Stimulated activated naive CD8-positive, alpha-beta T cell treated with anti-CD3 and anti-CD28 coated beads, Interleukin-15, Interleukin-2, amounts not matched to agents 100 ng/mL and 50 ng/mL, for 24 hours (primary cell): ENCODE measurements around the gene MED20.
"Not testable (repeated sequence)": the region's sequence is repeated elsewhere in the genome, so short reads cannot be mapped to it uniquely, and the experiment has no call there.

Experiments
- H3K27ac Mint-ChIP-seq: one replicate; pipeline ENCODE4 v1.8.0; 2021; ENCODE audit warnings: mild to moderate bottlenecking, mixed read lengths
- H3K27me3 Mint-ChIP-seq: one replicate; pipeline ENCODE4 v1.8.0; 2021; ENCODE audit warnings: mixed read lengths
- H3K36me3 Mint-ChIP-seq: one replicate; pipeline ENCODE4 v1.8.0; 2021; ENCODE audit warnings: low read depth, mixed read lengths
- H3K4me1 Mint-ChIP-seq: one replicate; pipeline ENCODE4 v1.8.0; 2021; ENCODE audit warnings: low read depth, mixed read lengths
- H3K4me3 Mint-ChIP-seq: one replicate; pipeline ENCODE4 v1.8.0; 2021; ENCODE audit warnings: mild to moderate bottlenecking, mixed read lengths
- H3K9me3 Mint-ChIP-seq: one replicate; pipeline ENCODE4 v1.8.0; 2021; ENCODE audit warnings: mixed read lengths

The MED20 gene

DNA sequence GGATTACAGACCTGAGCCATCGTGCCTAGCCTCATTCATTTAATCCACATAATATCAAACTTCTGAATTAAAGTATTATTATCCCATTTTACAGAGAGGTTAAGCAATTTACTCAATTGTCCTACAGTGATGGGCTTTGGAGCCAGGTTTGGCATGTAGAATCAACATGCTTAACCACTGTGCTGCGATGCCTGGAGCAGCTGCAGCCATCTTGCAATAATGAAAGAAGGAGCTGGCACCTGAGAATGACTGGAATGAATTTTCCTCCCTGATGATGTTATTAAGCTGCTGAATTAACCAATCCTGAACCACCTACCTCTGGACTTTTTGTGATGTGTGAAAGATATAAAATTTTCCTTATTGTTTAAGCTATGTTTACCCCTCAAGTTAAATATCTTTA is 33.7 kb upstream of the MED20 start:
- peak overlapping the region; percentile 80 for H3K27ac Mint-ChIP-seq
- H3K4me3 Mint-ChIP-seq, result no peak overlapping the region
- peaks cover 71% of the 10 kb centered on the region for H3K4me1 Mint-ChIP-seq
- H3K9me3 Mint-ChIP-seq, result peaks cover 4% of the 10 kb centered on the region
- H3K27me3 Mint-ChIP-seq, result no peaks in the 10 kb centered on the region
- peaks cover 22% of the 10 kb centered on the region for H3K36me3 Mint-ChIP-seq

DNA sequence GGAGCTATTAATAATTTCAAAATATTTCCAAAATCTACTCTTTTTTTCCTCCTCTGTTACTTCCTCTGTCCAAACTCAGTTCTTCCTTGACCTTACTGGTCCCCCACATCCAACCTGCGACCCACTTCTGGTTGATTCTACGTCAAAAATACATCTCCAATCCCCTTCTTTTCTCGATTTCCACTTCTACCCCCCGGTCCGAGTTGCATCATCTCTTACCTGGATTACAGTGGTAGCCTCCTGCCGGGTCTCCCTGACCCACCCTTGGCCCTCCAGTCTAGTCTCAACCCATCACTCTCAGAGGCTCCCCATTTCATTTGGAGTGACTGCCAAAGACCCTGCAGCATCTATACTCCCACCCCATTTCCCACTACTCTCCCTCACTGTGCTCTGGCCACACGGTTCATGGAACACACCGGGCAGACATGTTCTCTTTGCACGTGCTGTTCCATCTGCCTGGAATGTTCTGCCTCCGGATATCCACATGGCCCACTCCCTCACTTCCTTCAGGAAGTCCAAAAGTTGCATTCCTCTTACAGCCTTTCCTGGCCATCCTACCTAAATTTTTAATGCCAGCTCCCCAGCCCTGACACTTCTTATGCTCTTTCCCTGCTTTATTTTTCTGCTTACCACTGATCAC is 26.8 kb upstream of the MED20 start:
- H3K27me3 Mint-ChIP-seq, result no peaks in the 10 kb centered on the region
- H3K9me3 Mint-ChIP-seq, result no peaks in the 10 kb centered on the region
- peak overlapping the region; percentile 77 for H3K27ac Mint-ChIP-seq
- H3K4me3 Mint-ChIP-seq, result no peak overlapping the region
- no peaks in the 10 kb centered on the region for H3K36me3 Mint-ChIP-seq
- peaks cover 61% of the 10 kb centered on the region for H3K4me1 Mint-ChIP-seq

DNA sequence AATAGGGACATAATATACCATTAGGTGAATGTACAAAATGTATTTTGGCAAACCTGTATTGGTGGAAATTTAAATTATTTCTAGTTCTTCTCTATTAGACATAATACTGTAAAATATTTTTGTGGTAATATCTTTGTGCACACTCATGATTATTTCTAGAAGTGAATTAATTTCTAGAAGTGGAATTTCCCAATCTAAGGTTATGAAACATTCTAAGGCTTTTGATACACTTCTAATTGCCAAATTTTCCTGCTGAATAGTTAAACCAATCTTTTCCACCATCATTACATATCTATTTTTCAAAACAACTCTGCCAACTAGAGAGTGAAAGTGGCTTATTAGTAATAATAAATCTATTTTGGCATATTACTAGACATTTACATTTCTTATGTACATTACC is 22.5 kb upstream of the MED20 start:
- no peaks in the 10 kb centered on the region for H3K9me3 Mint-ChIP-seq
- peaks cover 24% of the 10 kb centered on the region for H3K36me3 Mint-ChIP-seq
- no peaks in the 10 kb centered on the region for H3K27me3 Mint-ChIP-seq
- H3K27ac Mint-ChIP-seq, result peak overlapping the region; percentile 82
- H3K4me1 Mint-ChIP-seq, result peaks cover 75% of the 10 kb centered on the region
- H3K4me3 Mint-ChIP-seq, result no peak overlapping the region

DNA sequence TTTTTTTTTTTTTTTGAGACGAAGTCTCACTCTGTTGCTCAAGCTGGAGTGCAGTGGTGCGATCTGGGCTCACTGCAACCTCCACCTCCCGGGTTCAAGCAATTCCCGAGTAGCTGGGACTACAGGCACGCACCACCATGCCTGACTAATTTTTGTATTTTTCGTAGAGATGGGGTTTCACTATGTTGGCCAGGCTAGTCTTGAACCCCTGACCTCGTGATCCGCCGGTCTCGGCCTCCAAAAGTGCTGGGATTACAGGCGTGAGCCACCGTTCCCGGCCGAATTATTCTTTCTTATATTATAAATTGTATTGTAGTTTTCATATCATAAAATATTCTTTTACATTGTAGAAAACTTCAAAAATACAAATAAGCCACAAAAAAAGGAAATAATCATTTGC is 21.9 kb upstream of the MED20 start:
- H3K4me1 Mint-ChIP-seq, result peaks cover 78% of the 10 kb centered on the region
- not testable (repeated sequence) for H3K9me3 Mint-ChIP-seq, H3K27me3 Mint-ChIP-seq
- peaks cover 30% of the 10 kb centered on the region for H3K36me3 Mint-ChIP-seq
- peak overlapping the region; percentile 95 for H3K27ac Mint-ChIP-seq
- peak overlapping the region; percentile 87 for H3K4me3 Mint-ChIP-seq

DNA sequence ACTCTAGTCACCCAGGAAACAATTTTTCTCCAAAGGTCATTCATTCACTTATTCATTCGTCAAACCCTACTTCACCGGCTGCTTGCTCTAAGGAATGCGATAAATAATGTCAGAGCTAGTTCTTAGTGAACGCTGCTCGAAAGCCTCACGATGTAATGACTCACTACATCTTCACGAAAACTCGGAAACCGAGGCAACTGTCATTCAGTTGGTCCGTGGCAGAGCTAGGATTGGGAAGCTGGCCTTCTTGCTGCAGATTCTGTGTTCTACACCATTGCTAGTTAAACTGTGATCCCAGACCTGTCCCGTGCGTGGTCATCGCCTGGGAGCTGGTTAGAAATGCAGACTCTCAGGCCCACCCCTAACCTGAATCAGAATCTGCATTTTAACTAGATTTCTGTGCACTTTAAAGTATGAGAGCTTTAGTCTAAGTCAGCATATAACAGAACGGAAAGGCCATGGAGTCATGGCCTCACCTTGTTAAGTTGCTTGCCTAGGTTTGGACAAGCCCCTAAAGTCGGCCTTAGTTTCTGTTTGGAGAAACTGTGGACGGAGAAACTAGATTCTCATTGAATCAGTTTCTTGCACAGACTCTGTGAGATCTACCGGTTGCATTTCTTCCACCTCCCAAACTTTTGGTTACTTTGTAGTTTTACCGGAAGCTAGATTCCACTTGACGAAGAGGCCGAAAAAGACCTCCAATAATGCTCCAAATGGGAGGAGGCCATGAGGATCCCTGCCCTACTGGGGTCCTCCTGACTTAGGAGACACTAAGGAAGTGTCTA is 21.3 kb upstream of the MED20 start:
- Mint-ChIP-seq H3K27ac (peak overlapping the region; percentile 95), H3K4me3 (peak overlapping the region; percentile 87)

DNA sequence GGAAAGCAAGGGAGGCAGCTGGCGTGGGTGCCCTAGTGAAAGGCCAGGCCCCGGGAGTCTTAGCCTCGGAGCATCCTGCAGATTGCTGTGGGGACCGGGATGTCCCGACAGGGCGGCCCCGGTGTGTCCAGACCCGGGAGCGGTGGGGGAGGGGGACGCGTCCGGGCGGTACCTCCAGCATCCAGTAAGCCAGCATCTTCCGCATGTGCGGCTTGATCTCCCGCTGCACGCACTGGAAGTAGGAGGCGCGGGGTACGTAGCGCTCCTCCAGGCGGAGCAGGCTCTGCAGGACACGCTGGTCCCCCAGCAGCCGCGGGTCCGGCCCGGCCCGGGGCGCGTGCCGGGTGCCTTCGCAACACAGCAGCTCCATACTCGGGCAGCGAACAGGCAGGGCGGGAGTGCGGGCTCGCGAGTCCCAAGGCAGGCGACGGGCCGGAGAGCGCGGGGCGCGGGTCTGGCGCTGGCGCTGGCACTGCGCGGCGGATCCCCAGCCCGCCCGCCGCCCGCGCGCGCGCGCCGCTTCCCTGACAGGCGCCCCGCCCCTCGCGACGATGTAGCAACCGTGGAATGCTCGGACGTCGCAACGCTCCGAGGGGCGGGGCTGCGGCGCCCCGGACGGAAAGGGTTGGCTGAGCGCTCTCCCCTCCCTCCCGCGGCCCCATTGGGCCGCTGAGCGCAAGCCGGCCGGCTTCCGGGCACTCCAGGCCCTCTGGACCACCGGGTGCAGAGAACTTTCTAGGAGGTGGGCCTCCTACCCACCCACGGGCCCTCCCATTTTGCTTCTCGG is 20.5 kb upstream of the MED20 start, which contains the start of gene CCND3:
TSS of gene CCND3 (minus strand) at position 529 of the 787 bp plus-strand sequence. CDS start at position 370, 159 bp downstream.
- peaks cover 81% of the 10 kb centered on the region for H3K4me1 Mint-ChIP-seq
- peaks cover 44% of the 10 kb centered on the region for H3K36me3 Mint-ChIP-seq
- peak within 1 kb of the TSS; percentile 99 for H3K4me3 Mint-ChIP-seq
- peak within 1 kb of the TSS; percentile 95 for H3K27ac Mint-ChIP-seq
- no peaks in the 10 kb centered on the region for H3K9me3 Mint-ChIP-seq
- H3K27me3 Mint-ChIP-seq, result no peaks in the 10 kb centered on the region

More for the DNA sequence above, 21.3 kb upstream of the MED20 start:
- Mint-ChIP-seq H3K36me3 (peaks cover 36% of the 10 kb centered on the region), H3K27me3 (no peaks in the 10 kb centered on the region), H3K4me1 (peaks cover 78% of the 10 kb centered on the region), H3K9me3 (no peaks in the 10 kb centered on the region)

DNA sequence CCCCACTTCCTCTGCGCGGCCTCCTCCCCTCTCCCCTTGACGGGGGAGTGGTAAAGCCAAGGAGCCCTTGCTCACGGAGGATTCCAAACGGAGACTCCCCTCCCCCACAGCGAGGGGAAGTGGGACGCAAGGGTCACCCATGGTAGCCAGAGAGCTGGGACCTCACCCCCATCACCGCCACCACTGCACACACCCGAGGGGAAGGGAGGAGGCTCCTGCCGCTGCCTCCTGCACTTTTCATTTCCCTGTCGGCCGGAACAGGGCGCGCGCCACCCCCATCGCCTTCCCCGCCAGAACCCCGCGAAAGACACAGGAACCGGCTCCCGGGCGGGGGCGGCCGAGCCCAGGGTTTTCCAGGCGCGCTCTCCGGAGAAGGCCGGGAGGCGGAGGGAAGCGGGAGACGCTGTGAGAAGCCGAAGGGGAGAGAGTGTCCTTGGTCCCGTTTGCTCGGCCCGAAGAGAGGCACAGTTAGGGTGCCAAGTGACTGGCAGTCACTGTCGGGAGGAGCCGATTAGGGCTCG is 19.9 kb upstream of the MED20 start:
- Mint-ChIP-seq H3K4me3 (peak overlapping the region; percentile 99), H3K27ac (peak overlapping the region; percentile 93), H3K27me3 (no peaks in the 10 kb centered on the region), H3K4me1 (peaks cover 83% of the 10 kb centered on the region), H3K36me3 (peaks cover 49% of the 10 kb centered on the region), H3K9me3 (no peaks in the 10 kb centered on the region)

DNA sequence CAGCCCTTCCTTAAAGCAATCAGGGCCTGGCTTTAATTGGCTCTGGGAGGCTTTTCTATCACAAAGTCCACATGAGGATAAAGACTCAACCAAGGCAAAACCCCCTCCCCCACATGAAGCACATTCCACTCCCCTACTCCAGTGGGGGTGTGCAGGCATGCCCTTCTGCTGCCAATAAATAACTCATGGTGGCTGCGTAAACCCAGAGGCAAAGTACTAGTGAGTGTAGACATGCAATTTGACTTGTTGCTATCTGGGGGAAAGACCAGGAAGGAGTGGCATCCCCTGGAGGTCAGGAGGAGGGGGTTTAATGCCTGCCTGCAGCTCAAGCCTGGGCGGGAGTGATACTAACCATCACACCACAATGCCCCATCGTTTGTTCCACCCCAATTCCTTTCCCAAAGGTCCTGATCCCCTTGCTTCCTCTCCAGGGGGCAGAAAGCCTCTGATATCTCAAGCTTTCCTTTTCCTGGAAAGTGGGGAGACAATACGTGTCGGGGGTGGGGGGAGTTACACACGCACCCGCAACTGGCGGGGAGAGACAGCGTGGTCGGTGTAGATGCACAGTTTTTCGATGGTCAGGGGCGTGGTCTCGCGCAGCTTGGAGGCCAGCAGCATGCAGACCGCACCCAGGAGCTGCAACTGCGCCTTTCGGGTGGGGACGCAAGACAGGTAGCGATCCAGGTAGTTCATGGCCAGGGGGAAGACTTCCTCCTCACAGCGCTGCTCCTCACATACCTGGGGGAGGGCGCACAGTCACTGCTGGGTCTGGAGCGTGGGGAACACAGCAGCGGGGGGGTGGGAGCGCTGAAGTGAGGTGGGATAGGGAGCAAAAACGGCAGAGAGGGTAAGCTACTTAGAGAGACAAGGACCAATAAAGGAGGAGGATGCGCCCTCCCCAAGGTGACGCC is 19.2 kb upstream of the MED20 start:
- peak overlapping the region; percentile 99 for H3K4me3 Mint-ChIP-seq
- peaks cover 56% of the 10 kb centered on the region for H3K36me3 Mint-ChIP-seq
- no peaks in the 10 kb centered on the region for H3K9me3 Mint-ChIP-seq
- H3K27me3 Mint-ChIP-seq, result no peaks in the 10 kb centered on the region
- H3K4me1 Mint-ChIP-seq, result peaks cover 83% of the 10 kb centered on the region
- peak overlapping the region; percentile 93 for H3K27ac Mint-ChIP-seq

DNA sequence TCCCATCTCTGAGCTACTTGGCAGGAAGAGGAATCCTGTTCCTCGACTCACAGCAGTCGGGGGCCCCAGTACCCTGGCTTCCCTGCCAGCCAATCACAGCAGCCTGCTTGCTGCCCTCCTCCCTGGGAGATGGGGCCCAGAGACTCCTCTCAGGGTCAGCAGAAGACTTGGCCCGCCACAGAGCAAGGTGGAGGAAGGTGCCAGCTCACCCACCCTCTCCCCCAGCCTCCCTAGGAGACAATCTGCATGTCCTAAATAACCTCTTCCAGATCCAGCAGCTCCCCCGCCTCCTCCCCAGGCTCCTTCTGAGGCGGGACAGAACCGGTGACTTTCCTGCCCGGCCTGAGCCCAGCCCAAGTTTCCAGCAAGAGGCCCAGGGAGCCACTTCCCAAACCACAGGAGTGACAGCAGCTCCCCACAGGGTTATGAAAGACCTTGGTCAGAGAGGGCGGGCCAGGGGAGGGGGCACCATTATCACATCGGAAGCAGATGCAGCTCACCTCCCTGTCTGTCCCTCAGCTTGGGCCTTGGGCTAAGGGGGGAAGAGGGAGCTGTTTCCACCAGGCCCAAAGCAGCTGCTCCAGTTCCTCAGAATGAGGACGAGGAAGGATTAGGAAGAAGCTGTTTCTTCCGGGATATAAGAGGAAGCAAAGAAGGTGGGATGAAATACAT is 18.4 kb upstream of the MED20 start:
- H3K27ac Mint-ChIP-seq, result peak overlapping the region; percentile 93

DNA sequence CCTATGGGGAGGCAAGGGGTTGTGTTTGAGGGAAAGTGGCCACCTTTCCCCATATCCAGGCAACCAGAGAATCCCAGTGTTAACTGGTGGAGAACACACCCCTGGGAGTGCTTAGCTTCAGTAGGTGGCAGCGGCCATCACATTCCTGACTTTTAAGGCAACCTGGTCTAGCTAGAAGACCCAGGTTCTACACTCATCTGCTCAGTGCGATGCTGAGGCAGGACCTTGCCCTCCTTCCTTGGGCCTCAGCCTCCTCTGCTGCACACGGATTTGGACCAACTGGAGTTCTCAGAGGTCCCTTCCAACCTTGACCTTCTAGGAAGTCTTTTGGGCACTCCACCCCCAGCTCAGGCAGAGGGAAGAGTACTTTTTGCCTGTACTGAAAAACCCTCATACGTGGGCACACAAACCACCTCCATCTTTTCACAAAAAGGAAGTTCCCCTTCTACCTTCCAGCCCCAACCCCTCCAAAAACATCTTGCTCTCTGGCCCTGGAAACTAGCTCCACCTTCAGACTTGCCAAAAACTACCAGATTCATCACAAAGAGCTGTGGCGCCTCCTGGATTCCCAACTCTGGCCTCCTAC is 17.7 kb upstream of the MED20 start:
- no peaks in the 10 kb centered on the region for H3K27me3 Mint-ChIP-seq
- peak overlapping the region; percentile 93 for H3K27ac Mint-ChIP-seq
- peak overlapping the region; percentile 99 for H3K4me3 Mint-ChIP-seq
- H3K4me1 Mint-ChIP-seq, result peaks cover 80% of the 10 kb centered on the region
- H3K36me3 Mint-ChIP-seq, result peaks cover 68% of the 10 kb centered on the region
- H3K9me3 Mint-ChIP-seq, result no peaks in the 10 kb centered on the region

More for the DNA sequence above, 18.4 kb upstream of the MED20 start:
- Mint-ChIP-seq H3K36me3 (peaks cover 64% of the 10 kb centered on the region), H3K9me3 (no peaks in the 10 kb centered on the region), H3K4me1 (peaks cover 83% of the 10 kb centered on the region), H3K4me3 (peak overlapping the region; percentile 99), H3K27me3 (no peaks in the 10 kb centered on the region)

DNA sequence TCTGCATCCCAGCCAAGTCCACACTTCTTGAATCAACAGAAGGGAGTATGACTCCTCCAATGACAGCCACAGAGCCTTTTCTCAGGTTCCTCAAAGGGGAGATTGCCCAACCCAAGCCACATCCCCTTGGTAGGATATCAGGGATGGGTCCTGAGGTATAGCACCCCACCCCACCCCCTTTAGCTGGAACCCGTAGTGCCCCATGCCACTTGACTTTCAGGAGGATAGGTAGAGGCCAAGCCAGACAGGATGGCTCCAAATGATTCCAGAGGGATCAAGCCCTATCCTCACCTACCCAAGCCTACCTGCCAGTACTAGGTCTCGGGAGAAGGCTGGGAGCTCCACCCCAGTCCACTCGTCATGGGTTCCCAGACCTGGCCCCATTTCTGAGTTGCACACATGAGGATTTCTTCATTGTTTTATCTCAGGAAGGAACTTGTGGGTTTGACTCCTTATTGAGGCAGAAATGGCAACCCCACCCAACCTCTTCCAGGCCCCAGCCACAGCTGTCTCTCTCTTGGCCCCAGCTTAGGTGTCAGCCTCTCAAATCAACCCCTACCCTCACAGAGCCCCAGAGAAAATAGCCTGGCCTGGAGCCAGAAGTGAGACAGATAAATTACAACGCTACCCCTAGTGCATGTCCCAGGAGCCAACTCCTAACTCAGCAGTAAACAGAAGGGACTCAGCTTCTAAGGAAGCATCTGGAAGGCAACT is 17.1 kb upstream of the MED20 start:
- Mint-ChIP-seq H3K27ac (peak overlapping the region; percentile 93), H3K27me3 (no peaks in the 10 kb centered on the region), H3K4me3 (peak overlapping the region; percentile 99), H3K36me3 (peaks cover 71% of the 10 kb centered on the region), H3K9me3 (no peaks in the 10 kb centered on the region), H3K4me1 (peaks cover 74% of the 10 kb centered on the region)

DNA sequence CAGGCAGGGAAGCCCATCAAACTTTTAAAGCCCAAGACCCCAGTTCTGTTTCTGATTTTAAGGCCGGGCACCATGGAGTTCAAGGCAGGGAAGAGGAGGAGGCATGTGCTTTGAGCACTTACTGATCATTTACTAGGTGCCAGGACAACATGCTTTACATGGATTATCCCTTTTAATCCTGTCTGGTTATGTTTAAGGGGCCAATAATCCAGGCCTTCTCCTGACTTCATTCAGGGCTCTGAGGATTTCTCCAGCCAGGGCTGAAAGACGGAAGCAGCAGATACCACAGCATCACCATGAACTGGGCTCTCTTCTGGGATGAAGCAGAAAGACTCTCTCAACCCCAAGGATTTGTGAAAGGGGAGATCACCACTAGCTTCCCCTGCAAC is 16.5 kb upstream of the MED20 start:
- Mint-ChIP-seq H3K27ac (peak overlapping the region; percentile 93), H3K4me1 (peaks cover 70% of the 10 kb centered on the region), H3K4me3 (peak overlapping the region; percentile 99), H3K36me3 (peaks cover 76% of the 10 kb centered on the region), H3K27me3 (no peaks in the 10 kb centered on the region), H3K9me3 (no peaks in the 10 kb centered on the region)
